Measurements from ENCODE around the gene C3orf22.

DNA sequence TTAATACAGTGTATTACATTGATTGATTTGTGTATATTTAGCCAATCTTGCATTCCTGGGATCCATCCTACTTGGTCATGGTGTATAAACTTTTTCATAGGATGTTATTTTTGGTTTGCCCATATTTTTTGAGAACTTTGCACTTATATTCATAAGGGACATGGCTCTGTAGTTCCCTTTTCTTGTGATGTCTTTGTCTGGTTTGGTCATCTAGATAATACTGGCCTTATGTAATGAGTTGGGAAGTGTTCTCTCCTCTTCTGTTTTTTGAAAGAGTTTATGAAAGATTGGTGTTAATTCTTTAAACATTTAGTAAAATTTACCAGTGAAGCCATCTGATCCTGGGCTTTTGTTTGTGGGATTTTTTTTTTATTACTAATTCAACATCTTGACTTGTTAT, 25.2 kb downstream of the C3orf22 start:
- TF ChIP-seq YY1 (IDR thresholded peaks at IDR 0.05; ENCODE audit: low read depth) (no peak), TAF1 (IDR thresholded peaks at IDR 0.05; ENCODE audit: low read depth) (no peak), FOXM1 (IDR thresholded peaks at IDR 0.05; ENCODE audit: borderline replicate concordance, low read depth) (no peak), TCF12 (IDR thresholded peaks at IDR 0.05; ENCODE audit: low read depth) (no peak), EP300 (IDR thresholded peaks at IDR 0.05; ENCODE audit: borderline replicate concordance) (no peak)
- TF ChIP-seq, protein P1, sequence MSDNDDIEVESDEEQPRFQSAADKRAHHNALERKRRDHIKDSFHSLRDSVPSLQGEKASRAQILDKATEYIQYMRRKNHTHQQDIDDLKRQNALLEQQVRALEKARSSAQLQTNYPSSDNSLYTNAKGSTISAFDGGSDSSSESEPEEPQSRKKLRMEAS (IDR thresholded peaks at IDR 0.05) = no peak
- TF ChIP-seq, protein P2, sequence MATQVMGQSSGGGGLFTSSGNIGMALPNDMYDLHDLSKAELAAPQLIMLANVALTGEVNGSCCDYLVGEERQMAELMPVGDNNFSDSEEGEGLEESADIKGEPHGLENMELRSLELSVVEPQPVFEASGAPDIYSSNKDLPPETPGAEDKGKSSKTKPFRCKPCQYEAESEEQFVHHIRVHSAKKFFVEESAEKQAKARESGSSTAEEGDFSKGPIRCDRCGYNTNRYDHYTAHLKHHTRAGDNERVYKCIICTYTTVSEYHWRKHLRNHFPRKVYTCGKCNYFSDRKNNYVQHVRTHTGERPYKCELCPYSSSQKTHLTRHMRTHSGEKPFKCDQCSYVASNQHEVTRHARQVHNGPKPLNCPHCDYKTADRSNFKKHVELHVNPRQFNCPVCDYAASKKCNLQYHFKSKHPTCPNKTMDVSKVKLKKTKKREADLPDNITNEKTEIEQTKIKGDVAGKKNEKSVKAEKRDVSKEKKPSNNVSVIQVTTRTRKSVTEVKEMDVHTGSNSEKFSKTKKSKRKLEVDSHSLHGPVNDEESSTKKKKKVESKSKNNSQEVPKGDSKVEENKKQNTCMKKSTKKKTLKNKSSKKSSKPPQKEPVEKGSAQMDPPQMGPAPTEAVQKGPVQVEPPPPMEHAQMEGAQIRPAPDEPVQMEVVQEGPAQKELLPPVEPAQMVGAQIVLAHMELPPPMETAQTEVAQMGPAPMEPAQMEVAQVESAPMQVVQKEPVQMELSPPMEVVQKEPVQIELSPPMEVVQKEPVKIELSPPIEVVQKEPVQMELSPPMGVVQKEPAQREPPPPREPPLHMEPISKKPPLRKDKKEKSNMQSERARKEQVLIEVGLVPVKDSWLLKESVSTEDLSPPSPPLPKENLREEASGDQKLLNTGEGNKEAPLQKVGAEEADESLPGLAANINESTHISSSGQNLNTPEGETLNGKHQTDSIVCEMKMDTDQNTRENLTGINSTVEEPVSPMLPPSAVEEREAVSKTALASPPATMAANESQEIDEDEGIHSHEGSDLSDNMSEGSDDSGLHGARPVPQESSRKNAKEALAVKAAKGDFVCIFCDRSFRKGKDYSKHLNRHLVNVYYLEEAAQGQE (IDR thresholded peaks at IDR 0.05; ENCODE audit: low read depth) = no peak

Measured in Ishikawa (cell line).